Posterior cingulate gyrus (tissue), 11 donors: Measurements from ENCODE around the gene HSPG2.

Source experiments
- DNase-seq, 10 donors: peaks; one replicate each; pipeline versions ENCODE4 v3.0.0 to v3.0.0-alpha.2; 2020 to 2021; ENCODE audit warnings: mixed read lengths in 3 of 10
- intact Hi-C: fragments of 100-400 bp; cut with DNase I; formaldehyde crosslinking; loops from one replicate; pipeline ENCODE4 v1.15.1; 2023

The HSPG2 gene

GRCh38 chr1:21903638-21904453, 33.3 kb downstream of the HSPG2 start:
- intact Hi-C loops = no loop called here

GRCh38 chr1:21902026-21903012, 34.8 kb downstream of the HSPG2 start:
- DNase-seq = no peak
- intact Hi-C loops = no loop called here

More at GRCh38 chr1:21903638-21904453, 33.3 kb downstream of the HSPG2 start:
- DNase-seq = no peak

- DNase-seq = no peak
- intact Hi-C loops = no loop called here
These were observed 35.6 kb downstream of the HSPG2 start for GRCh38 chr1:21901473-21901847.

- no peak for DNase-seq
- intact Hi-C loops = no loop called here
These were observed 36.2 kb downstream of the HSPG2 start for GRCh38 chr1:21900766-21901472.

GRCh38 chr1:21899987-21900386, 37.1 kb downstream of the HSPG2 start:
- intact Hi-C loops = no loop called here
- no peak for DNase-seq

GRCh38 chr1:21899267-21899810, 37.8 kb downstream of the HSPG2 start:
- intact Hi-C loops = no loop called here
- no peak for DNase-seq

- intact Hi-C loops = no loop called here
- DNase-seq = no peak
These were observed 38.5 kb downstream of the HSPG2 start for GRCh38 chr1:21898326-21899200.

- DNase-seq = no peak
- intact Hi-C loops = no loop called here
These were observed 39.3 kb downstream of the HSPG2 start for GRCh38 chr1:21897844-21898243.

GRCh38 chr1:21896652-21897532, 40.2 kb downstream of the HSPG2 start:
- intact Hi-C loops = no loop called here
- peak in 1 of 10 donors; percentile 13 for DNase-seq

GRCh38 chr1:21896026-21896425, 41.1 kb downstream of the HSPG2 start:
- intact Hi-C loops = no loop called here
- DNase-seq = no peak

- intact Hi-C loops = no loop called here
These were observed 42.9 kb downstream of the HSPG2 start for GRCh38 chr1:21894034-21894881.

GRCh38 chr1:21893046-21893805, 43.9 kb downstream of the HSPG2 start:
- DNase-seq = no peak
- intact Hi-C loops = no loop called here

More at GRCh38 chr1:21894034-21894881, 42.9 kb downstream of the HSPG2 start:
- DNase-seq = no peak

GRCh38 chr1:21891621-21892479, 45.3 kb downstream of the HSPG2 start:
- no peak for DNase-seq
- intact Hi-C loops = no loop called here

GRCh38 chr1:21891081-21891480, 46.0 kb downstream of the HSPG2 start:
- DNase-seq = no peak
- intact Hi-C loops = no loop called here

GRCh38 chr1:21888500-21888899, 48.6 kb downstream of the HSPG2 start:
- no peak for DNase-seq

GRCh38 chr1:21887796-21888195, 49.3 kb downstream of the HSPG2 start:
- intact Hi-C loops = no loop called here
- no peak for DNase-seq

More at GRCh38 chr1:21888500-21888899, 48.6 kb downstream of the HSPG2 start:
- intact Hi-C loops = no loop called here
